ENCODE measurements around the gene TXLNB. TPM values are rescaled to one million over a fixed set of nuclear protein-coding genes. Genes with fewer than 3 reads are reported as not detected.

TXLNB gene
- total and polyA plus RNA-seq, 10 donors, result 1.2 to 6.6 (median 3.1) TPM

- Histone ChIP-seq H3K27me3 (replicated peaks in 1 of 7) (no peaks in the 10 kb centered on the region), H3K4me1 (peaks cover 0 to 11% (median 4%) of the 10 kb centered on the region in 6 donors), H3K36me3 (peaks cover 0 to 30% (median 3%) of the 10 kb centered on the region in 6 donors), H3K27ac (peak overlapping the region in 2 of 8 donors; percentile 29 to 69), H3K9me3 (no peaks in the 10 kb centered on the region), H3K4me3 (no peak overlapping the region)
- no peak for DNase-seq
- no peak for TF ChIP-seq CTCF (IDR thresholded peaks at IDR 0.05 in 8 of 11, conservative IDR thresholded peaks at IDR 0.05 in 3 of 11)
- TF ChIP-seq POLR2AphosphoS5 (IDR thresholded peaks at IDR 0.05), result no peak
- TF ChIP-seq POLR2A (IDR thresholded peaks at IDR 0.05), result no peak
- intact Hi-C loops (cut with DNase I; ENCODE audit: low total_unique reads), result no loop called here
- WGBS, 5 donors, result 88 to 93% (median 90%) methylated on average over 3 of the region's 3 CpGs
These were observed 34.5 kb downstream of the TXLNB start for GRCh38 chr6:139257291-139257690.

DNA sequence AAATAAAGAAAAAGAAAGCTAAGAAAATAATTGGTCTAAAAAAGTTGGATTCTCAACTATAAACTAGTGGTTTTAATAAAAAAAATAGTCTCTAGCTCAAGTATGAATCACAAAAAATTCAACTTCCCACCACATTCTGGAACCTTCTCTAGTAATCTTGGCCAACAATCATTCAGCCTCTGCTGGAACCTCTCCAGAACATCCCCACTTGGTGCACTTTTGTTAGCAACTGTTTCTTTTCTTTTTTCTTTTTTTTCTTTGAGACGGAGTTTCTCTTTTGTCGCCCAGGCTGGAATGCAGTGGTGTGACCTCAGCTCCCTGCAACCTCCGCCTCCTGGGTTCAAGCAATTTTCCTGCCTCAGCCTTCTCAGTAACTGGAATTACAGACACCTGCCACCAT lies 35.7 kb downstream of the TXLNB start:
- 77 to 93% (median 83%) methylated on average over 3 of the region's 3 CpGs for WGBS, 5 donors
- intact Hi-C loops (cut with DNase I; ENCODE audit: low total_unique reads), result no loop called here
- Histone ChIP-seq H3K36me3 (peaks cover 0 to 27% (median 3%) of the 10 kb centered on the region in 6 donors), H3K27me3 (replicated peaks in 1 of 7) (no peaks in the 10 kb centered on the region), H3K9me3 (no peaks in the 10 kb centered on the region), H3K4me1 (peaks cover 8 to 15% (median 11%) of the 10 kb centered on the region in 6 donors), H3K4me3 (no peak overlapping the region), H3K27ac (no peak overlapping the region)
- no peak for TF ChIP-seq CTCF (IDR thresholded peaks at IDR 0.05 in 8 of 11, conservative IDR thresholded peaks at IDR 0.05 in 3 of 11)
- no peak for TF ChIP-seq POLR2AphosphoS5 (IDR thresholded peaks at IDR 0.05)
- TF ChIP-seq POLR2A (IDR thresholded peaks at IDR 0.05), result no peak
- DNase-seq, result no peak

GRCh38 chr6:139254196-139254595 lies 37.6 kb downstream of the TXLNB start:
- intact Hi-C loops (cut with DNase I; ENCODE audit: low total_unique reads), result no loop called here
- 88 to 97% (median 93%) methylated on average over 2 of the region's 2 CpGs for WGBS, 5 donors
- H3K27ac ChIP-seq, result no peak overlapping the region
- H3K4me1 ChIP-seq, result peaks cover 15 to 28% (median 21%) of the 10 kb centered on the region in 6 donors
- H3K36me3 ChIP-seq, result peaks cover 0 to 8% (median 0%) of the 10 kb centered on the region in 6 donors
- H3K9me3 ChIP-seq, result no peaks in the 10 kb centered on the region
- no peaks in the 10 kb centered on the region for H3K27me3 ChIP-seq (replicated peaks in 1 of 7)
- DNase-seq, result no peak
- TF ChIP-seq CTCF (IDR thresholded peaks at IDR 0.05 in 8 of 11, conservative IDR thresholded peaks at IDR 0.05 in 3 of 11) (no peak), POLR2A (IDR thresholded peaks at IDR 0.05) (no peak), POLR2AphosphoS5 (IDR thresholded peaks at IDR 0.05) (no peak)
- no peak overlapping the region for H3K4me3 ChIP-seq

DNA sequence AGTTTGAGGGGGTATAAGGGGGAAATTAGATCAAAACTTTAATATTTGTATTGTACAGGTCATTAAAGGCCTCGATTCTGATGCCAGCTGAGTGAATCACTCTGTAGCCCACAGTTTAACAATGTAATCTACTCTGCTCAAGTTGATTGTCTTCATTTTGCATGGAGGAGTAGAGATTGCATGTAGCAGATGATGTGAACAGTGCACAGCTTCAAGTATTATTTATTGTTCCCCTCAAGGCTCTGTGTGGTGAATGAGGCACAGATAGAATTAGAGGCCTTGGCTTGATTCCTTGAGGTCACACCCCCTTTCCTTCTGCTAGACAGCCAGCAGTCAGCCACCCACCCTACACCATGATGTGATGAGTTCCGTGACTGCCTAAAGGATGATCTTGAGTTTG lies 38.1 kb downstream of the TXLNB start:
- intact Hi-C loops (cut with DNase I; ENCODE audit: low total_unique reads), result no loop called here
- peaks cover 15 to 28% (median 21%) of the 10 kb centered on the region in 6 donors for H3K4me1 ChIP-seq
- no peak for TF ChIP-seq CTCF (IDR thresholded peaks at IDR 0.05 in 8 of 11, conservative IDR thresholded peaks at IDR 0.05 in 3 of 11)
- TF ChIP-seq POLR2A (IDR thresholded peaks at IDR 0.05), result no peak
- no peak for TF ChIP-seq POLR2AphosphoS5 (IDR thresholded peaks at IDR 0.05)
- no peaks in the 10 kb centered on the region for H3K9me3 ChIP-seq
- H3K27me3 ChIP-seq (replicated peaks in 1 of 7), result no peaks in the 10 kb centered on the region
- DNase-seq, result no peak
- H3K36me3 ChIP-seq, result peaks cover 0 to 2% (median 0%) of the 10 kb centered on the region in 6 donors
- 87 to 94% (median 92%) methylated on average over 2 of the region's 2 CpGs for WGBS, 5 donors
- H3K4me3 ChIP-seq, result no peak overlapping the region
- H3K27ac ChIP-seq, result no peak overlapping the region

Measured in spleen (tissue), 11 donors.